DND-41 (cell line): ENCODE data around the gene PPFIBP1.

Source experiments
- ATAC-seq: fragments of 200-7000 bp; cut with Tn5 transposase; 3 replicates; pipeline ENCODE4 v1.9.1; 2021; ENCODE audit warnings: low read depth; ENCODE audit not compliant: insufficient read depth
- DNase-seq: peaks from one replicate; pipeline ENCODE4 v3.0.0-alpha.2; 2020
- H2AFZ ChIP-seq: 2 replicates; pipeline ENCODE4 v1.6.0; 2012; ENCODE audit warnings: low read depth, low read length
- H3K27ac ChIP-seq: 2 replicates; pipeline ENCODE4 v1.5.1; 2012; ENCODE audit warnings: low read length, inconsistent platforms
- H3K27me3 ChIP-seq: fragments of 200-600 bp; sonication (generic); 2 replicates; pipeline ENCODE4 v1.6.0; 2012; ENCODE audit warnings: low read length, mild to moderate bottlenecking, inconsistent platforms; ENCODE audit not compliant: insufficient read depth, poor library complexity
- H3K36me3 ChIP-seq: 2 replicates; pipeline ENCODE4 v1.5.1; 2012; ENCODE audit warnings: low read length, inconsistent platforms; ENCODE audit not compliant: insufficient read depth
- H3K4me1 ChIP-seq: 2 replicates; pipeline ENCODE4 v1.5.1; 2012; ENCODE audit warnings: mild to moderate bottlenecking, low read length; ENCODE audit not compliant: insufficient read depth
- H3K4me2 ChIP-seq: 2 replicates; pipeline ENCODE4 v1.6.0; 2012; ENCODE audit warnings: mild to moderate bottlenecking, moderate library complexity, low read length, inconsistent platforms; ENCODE audit not compliant: insufficient read depth
- H3K4me3 ChIP-seq, 2 experiments: fragments of 200-600 bp in 1 of 2; shearing (Covaris generic) in 1 of 2; 2 replicates each; pipeline ENCODE4 v1.5.1; 2012 to 2016; ENCODE audit warnings: inconsistent platforms in 2 of 2, low read length in 2 of 2, mild to moderate bottlenecking in 2 of 2, low read depth in 1 of 2, moderate library complexity in 1 of 2
- H3K79me2 ChIP-seq: 2 replicates; pipeline ENCODE4 v1.6.0; 2012; ENCODE audit warnings: low read length, inconsistent platforms; ENCODE audit not compliant: insufficient read depth
- H3K9ac ChIP-seq: 2 replicates; pipeline ENCODE4 v1.6.0; 2012; ENCODE audit warnings: low read depth, mild to moderate bottlenecking, inconsistent platforms, low read length, moderate library complexity
- H3K9me3 ChIP-seq: 2 replicates; pipeline ENCODE4 v1.5.1; 2012; ENCODE audit warnings: low read length, moderate library complexity, mild to moderate bottlenecking, inconsistent platforms; ENCODE audit not compliant: insufficient read depth, severe bottlenecking
- H4K20me1 ChIP-seq: 2 replicates; pipeline ENCODE4 v1.6.0; 2012; ENCODE audit warnings: low read length; ENCODE audit not compliant: insufficient read depth
- CTCF ChIP-seq: IDR thresholded peaks from 2 replicates; pipeline ENCODE4 v1.5.1; 2012; ENCODE audit warnings: borderline replicate concordance, low read length, moderate library complexity, mild to moderate bottlenecking; ENCODE audit not compliant: poor library complexity, severe bottlenecking; ENCODE audit errors: extremely low read depth
- EZH2 ChIP-seq: IDR thresholded peaks from 3 replicates; pipeline ENCODE4 v1.6.1; 2012; ENCODE audit warnings: borderline replicate concordance, low read depth, mild to moderate bottlenecking, moderate library complexity, low read length, inconsistent platforms; ENCODE audit not compliant: severe bottlenecking

Gene PPFIBP1

GRCh38 chr12:27703720-27704452 is 179.9 kb downstream of the PPFIBP1 start:
- Histone ChIP-seq H3K9ac (no peak overlapping the region), H3K27ac (no peak overlapping the region), H3K4me2 (no peak overlapping the region)

GRCh38 chr12:27705263-27705662 is 181.3 kb downstream of the PPFIBP1 start:
- Histone ChIP-seq H3K9ac (no peak overlapping the region), H3K79me2 (no peaks in the 10 kb centered on the region), H3K9me3 (no peaks in the 10 kb centered on the region), H3K4me3 (no peak overlapping the region), H3K4me1 (peaks cover 6% of the 10 kb centered on the region), H3K27me3 (no peaks in the 10 kb centered on the region), H3K27ac (no peak overlapping the region), H4K20me1 (no peaks in the 10 kb centered on the region), H2AFZ (no peak overlapping the region), H3K4me2 (no peak overlapping the region), H3K36me3 (no peaks in the 10 kb centered on the region)
- DNase-seq, result no peak
- TF ChIP-seq EZH2 (no peak), CTCF (no peak)
- no peak for ATAC-seq

More at GRCh38 chr12:27703720-27704452, 179.9 kb downstream of the PPFIBP1 start:
- Histone ChIP-seq H2AFZ (no peak overlapping the region), H4K20me1 (no peaks in the 10 kb centered on the region), H3K79me2 (no peaks in the 10 kb centered on the region), H3K4me1 (no peaks in the 10 kb centered on the region), H3K27me3 (no peaks in the 10 kb centered on the region), H3K36me3 (no peaks in the 10 kb centered on the region), H3K4me3 (no peak overlapping the region), H3K9me3 (no peaks in the 10 kb centered on the region)
- ATAC-seq (peak; percentile 99), DNase-seq (peak; percentile 74)
- TF ChIP-seq EZH2 (no peak), CTCF (peak; percentile 93)

- Histone ChIP-seq H3K79me2 (peaks cover 19% of the 10 kb centered on the region), H3K9me3 (no peaks in the 10 kb centered on the region), H4K20me1 (no peaks in the 10 kb centered on the region), H3K36me3 (peaks cover 4% of the 10 kb centered on the region; the same call in 1 of the 2 replicates), H3K4me2 (no peak overlapping the region), H3K4me1 (peaks cover 15% of the 10 kb centered on the region), H3K27me3 (no peaks in the 10 kb centered on the region), H2AFZ (no peak overlapping the region), H3K27ac (no peak overlapping the region), H3K9ac (no peak overlapping the region), H3K4me3 (no peak overlapping the region)
- no peak for DNase-seq
- ATAC-seq, result no peak
- TF ChIP-seq CTCF, result no peak
- TF ChIP-seq EZH2, result no peak
These were observed 183.2 kb downstream of the PPFIBP1 start for GRCh38 chr12:27707216-27707615.
